HCT116 (cell line): Measurements from ENCODE around the gene ROBO1. TPM values are rescaled to one million over a fixed set of nuclear protein-coding genes. Genes with fewer than 3 reads are reported as not detected.

Experiments used
- ATAC-seq: fragments of 200-7000 bp; cut with Tn5 transposase; 2 replicates; pipeline ENCODE4 v1.9.1; 2020; ENCODE audit warnings: mild to moderate bottlenecking, moderate library complexity
- BruUV-seq: library from RNA; stranded (reverse); fragments of 400-500 nt; replicated peaks from 2 replicates; lab custom pipeline; 2021; lab: Mats Ljungman, UMichigan
- CTCF ChIA-PET: fragments of 300-600 bp; sonication (Branson Sonifier 250); formaldehyde crosslinking; loops from one replicate; lab custom pipeline; 2021; ENCODE audit warnings: antibody characterized with exemption; lab: Charles Lee
- POLR2A ChIA-PET: fragments of 300-600, 350-600 bp; sonication (Branson Sonifier 250); formaldehyde crosslinking; loops from one replicate; lab custom pipeline; 2021; ENCODE audit warnings: antibody characterized with exemption; lab: Charles Lee
- RAD21 ChIA-PET, 2 experiments: fragments of 300-600 bp; sonication (Branson Sonifier 250); formaldehyde crosslinking; loops; one replicate each; lab custom pipeline; 2023; ENCODE audit warnings: low total read pairs in 2 of 2; ENCODE audit not compliant: uncharacterized antibody in 2 of 2, unreplicated experiment in 2 of 2, low non-redundant PET in 1 of 2; lab: Charles Lee
- DNase-seq: peaks from one replicate; pipeline ENCODE4 v3.0.0-alpha.2; 2010; ENCODE audit warnings: low read depth, low spot score
- H2AFZ ChIP-seq: fragments of 200-600 bp; shearing (Covaris generic), sonication (generic); 2 replicates; pipeline ENCODE4 v1.6.1; 2017; ENCODE audit warnings: low read depth, mixed run types, mixed read lengths, antibody characterized with exemption, low read length; ENCODE audit not compliant: poor library complexity, severe bottlenecking
- H3K27ac ChIP-seq: 2 replicates; pipeline ENCODE4 v1.5.1; 2012; ENCODE audit warnings: low read depth, low read length
- H3K27me3 ChIP-seq: fragments of 200-600 bp; sonication (generic); 2 replicates; pipeline ENCODE4 v1.6.1; 2016; ENCODE audit warnings: mixed run types, low read length, mixed read lengths; ENCODE audit not compliant: insufficient read depth
- H3K36me3 ChIP-seq, 2 experiments: fragments of 200-500 bp in 1 of 2; fragments of 200-600 bp in 1 of 2; sonication (Bioruptor generic) in 1 of 2; sonication (generic) in 1 of 2; 2 replicates each; pipeline versions ENCODE4 v1.5.1 to v1.6.1; 2014 to 2016; ENCODE audit warnings: low read length in 2 of 2, inconsistent platforms in 1 of 2, mixed read lengths in 1 of 2, mixed run types in 1 of 2; ENCODE audit not compliant: insufficient read depth in 2 of 2, control insufficient read depth in 1 of 2
- H3K4me1 ChIP-seq, 2 experiments: fragments of 200-600 bp in 1 of 2; sonication (generic) in 1 of 2; 2 replicates each; pipeline versions ENCODE4 v1.5.1 to v1.6.1; 2012 to 2017; ENCODE audit warnings: low read length in 2 of 2, inconsistent platforms in 1 of 2, mild to moderate bottlenecking in 1 of 2, mixed read lengths in 1 of 2, mixed run types in 1 of 2, moderate library complexity in 1 of 2; ENCODE audit not compliant: insufficient read depth in 2 of 2, control insufficient read depth in 1 of 2
- H3K4me2 ChIP-seq: fragments of 200-600 bp; sonication (generic); 2 replicates; pipeline ENCODE4 v1.6.1; 2017; ENCODE audit warnings: mixed run types, low read length, mixed read lengths
- H3K4me3 ChIP-seq, 2 experiments: fragments of 200-600 bp in 1 of 2; sonication (generic) in 1 of 2; replicated peaks in 1 of 2; 2 replicates each; pipeline ENCODE4 v1.5.1; 2011 to 2016; ENCODE audit warnings: low read length in 2 of 2, control low read depth in 1 of 2, low read depth in 1 of 2, mild to moderate bottlenecking in 1 of 2, mixed read lengths in 1 of 2, mixed run types in 1 of 2
- H3K79me2 ChIP-seq: fragments of 200-600 bp; sonication (generic); 2 replicates; pipeline ENCODE4 v1.6.1; 2017; ENCODE audit warnings: mild to moderate bottlenecking, mixed run types, low read length, moderate library complexity, mixed read lengths; ENCODE audit not compliant: insufficient read depth
- H3K9ac ChIP-seq: fragments of 200-600 bp; sonication (generic); 2 replicates; pipeline ENCODE4 v1.6.1; 2016; ENCODE audit warnings: low read length, mixed read lengths
- H3K9me2 ChIP-seq: fragments of 200-600 bp; sonication (generic), shearing (Covaris generic); 2 replicates; pipeline ENCODE4 v1.6.1; 2017; ENCODE audit warnings: mixed run types, mild to moderate bottlenecking, moderate library complexity; ENCODE audit not compliant: insufficient read depth
- H3K9me3 ChIP-seq, 2 experiments: fragments of 200-500 bp in 1 of 2; fragments of 200-600 bp in 1 of 2; sonication (Bioruptor generic) in 1 of 2; sonication (generic) in 1 of 2; 2 replicates each; pipeline ENCODE4 v1.6.1; 2014 to 2017; ENCODE audit warnings: low read length in 2 of 2, mixed read lengths in 2 of 2, inconsistent platforms in 1 of 2, low read depth in 1 of 2, mild to moderate bottlenecking in 1 of 2, mixed run types in 1 of 2, moderate library complexity in 1 of 2; ENCODE audit not compliant: control insufficient read depth in 1 of 2, insufficient read depth in 1 of 2
- H4K20me1 ChIP-seq: fragments of 200-600 bp; sonication (generic), shearing (Covaris generic); 2 replicates; pipeline ENCODE4 v1.6.1; 2017; ENCODE audit warnings: mixed run types, mild to moderate bottlenecking, moderate library complexity; ENCODE audit not compliant: insufficient read depth
- CEBPB ChIP-seq: IDR thresholded peaks from 2 replicates; pipeline ENCODE4 v1.6.1; 2012; ENCODE audit warnings: low read depth
- ELF1 ChIP-seq: IDR thresholded peaks from 2 replicates; pipeline ENCODE4 v1.6.1; 2012; ENCODE audit warnings: low read depth, borderline replicate concordance
- EZH2 ChIP-seq: fragments of 200-600 bp; sonication (generic); IDR thresholded peaks from 2 replicates; pipeline ENCODE4 v1.6.1; 2017; ENCODE audit warnings: antibody characterized with exemption, mixed run types
- EZH2phosphoT487 ChIP-seq: fragments of 200-600 bp; IDR thresholded peaks from 2 replicates; pipeline ENCODE4 v1.6.1; 2018; ENCODE audit warnings: antibody characterized with exemption, borderline replicate concordance
- FOSL1 ChIP-seq: IDR thresholded peaks from 2 replicates; pipeline ENCODE4 v1.6.1; 2012; ENCODE audit warnings: low read depth
- REST ChIP-seq: IDR thresholded peaks from 2 replicates; pipeline ENCODE4 v1.6.1; 2012; ENCODE audit warnings: low read depth
- SIN3A ChIP-seq: IDR thresholded peaks from 2 replicates; pipeline ENCODE4 v1.6.1; 2012; ENCODE audit warnings: low read depth
- SP1 ChIP-seq: IDR thresholded peaks from 2 replicates; pipeline ENCODE4 v1.6.1; 2012; ENCODE audit warnings: low read depth
- ZFX ChIP-seq: fragments of 450-650 bp; IDR thresholded peaks from 2 replicates; pipeline ENCODE4 v1.6.1; 2017
- intact Hi-C: fragments of 100-400 bp; cut with micrococcal nuclease; formaldehyde crosslinking; loops from 2 replicates; pipeline ENCODE4 v1.10.0; 2022
- total RNA-seq: library from RNA; stranded (reverse); gene quantifications from one replicate; pipeline ENCODE4 v1.2.1, GENCODE V29; 2021; ENCODE audit not compliant: unreplicated experiment
- TF ChIP-seq, protein P1 (sequence below): IDR thresholded peaks from 2 replicates; pipeline ENCODE4 v1.6.1; 2012

Gene ROBO1
- total RNA-seq, 1 experiment from 2014 or later: 0.27 TPM

GRCh38 chr3:78992400-78992799 is 775.4 kb downstream of the ROBO1 start:
- Histone ChIP-seq H3K4me1 (no peaks in the 10 kb centered on the region), H2AFZ (no peak overlapping the region), H4K20me1 (no peaks in the 10 kb centered on the region), H3K27ac (no peak overlapping the region), H3K36me3 (no peaks in the 10 kb centered on the region), H3K9me2 (no peaks in the 10 kb centered on the region)
- ChIA-PET POLR2A (no interaction called here), RAD21 (no interaction called here)
- BruUV-seq: no TSS peak
- DNase-seq: no peak
- TF ChIP-seq ZFX (no peak), SP1 (no peak)
- TF ChIP-seq, all 23 proteins: peak for 0
- intact Hi-C loops: no loop called here
- H3K9me3 ChIP-seq: peaks cover 8 to 15% of the 10 kb centered on the region in 2 experiments; a peak in 2 of 4 replicates
- H3K27me3 ChIP-seq: no peaks in the 10 kb centered on the region
- no peak overlapping the region for H3K4me2 ChIP-seq
- CTCF ChIA-PET: no interaction called here
- H3K79me2 ChIP-seq: no peaks in the 10 kb centered on the region
- ATAC-seq: no peak
- no peak overlapping the region for H3K9ac ChIP-seq
- no peak overlapping the region for H3K4me3 ChIP-seq

DNA sequence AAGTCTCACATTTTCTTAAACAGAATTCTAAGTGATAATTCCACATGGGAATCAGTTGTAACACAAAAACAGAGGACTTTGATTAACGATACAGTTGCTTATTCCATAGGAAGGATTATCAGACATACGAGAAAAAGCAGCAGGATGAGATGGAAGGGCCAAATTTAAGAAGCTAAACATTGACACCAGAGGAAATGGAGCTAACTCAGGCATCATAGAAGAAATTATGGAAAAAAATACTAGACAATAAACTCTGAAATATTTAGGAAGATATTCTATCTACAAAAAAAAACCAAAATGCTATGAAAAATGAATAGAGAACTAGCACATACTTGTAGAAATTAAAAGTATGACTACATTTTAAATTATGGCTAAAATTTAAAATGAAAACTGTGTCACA is 776.1 kb downstream of the ROBO1 start:
- no peaks in the 10 kb centered on the region for H4K20me1 ChIP-seq
- no TSS peak for BruUV-seq
- H3K4me1 ChIP-seq: no peaks in the 10 kb centered on the region
- no peak overlapping the region for H3K27ac ChIP-seq
- H3K79me2 ChIP-seq: no peaks in the 10 kb centered on the region
- CTCF ChIA-PET: no interaction called here
- peaks cover 3 to 12% of the 10 kb centered on the region in 2 experiments; a peak in 2 of 4 replicates for H3K9me3 ChIP-seq
- no peak overlapping the region for H2AFZ ChIP-seq
- H3K4me3 ChIP-seq: no peak overlapping the region
- ATAC-seq (no peak), DNase-seq (no peak)
- POLR2A ChIA-PET: no interaction called here
- no peaks in the 10 kb centered on the region for H3K9me2 ChIP-seq
- H3K36me3 ChIP-seq: no peaks in the 10 kb centered on the region
- intact Hi-C loops: no loop called here
- H3K27me3 ChIP-seq: no peaks in the 10 kb centered on the region
- TF ChIP-seq ELF1 (no peak), SIN3A (no peak)
- no peak overlapping the region for H3K4me2 ChIP-seq
- no peak overlapping the region for H3K9ac ChIP-seq
- RAD21 ChIA-PET: no interaction called here

GRCh38 chr3:78990156-78990555 is 777.6 kb downstream of the ROBO1 start:
- ATAC-seq: no peak
- H3K4me1 ChIP-seq: no peaks in the 10 kb centered on the region
- no TSS peak for BruUV-seq
- ChIA-PET POLR2A (no interaction called here), CTCF (no interaction called here), RAD21 (no interaction called here)
- H3K4me3 ChIP-seq: no peak overlapping the region
- no peak overlapping the region for H3K9ac ChIP-seq
- no peaks in the 10 kb centered on the region for H4K20me1 ChIP-seq
- H3K27me3 ChIP-seq: no peaks in the 10 kb centered on the region
- H3K9me3 ChIP-seq: peaks cover 0 to 12% of the 10 kb centered on the region in 2 experiments; a peak in 2 of 4 replicates
- intact Hi-C loops: no loop called here
- no peak overlapping the region for H2AFZ ChIP-seq
- no peaks in the 10 kb centered on the region for H3K9me2 ChIP-seq
- no peak overlapping the region for H3K27ac ChIP-seq
- no peak for DNase-seq
- no peaks in the 10 kb centered on the region for H3K79me2 ChIP-seq
- no peaks in the 10 kb centered on the region for H3K36me3 ChIP-seq
- H3K4me2 ChIP-seq: no peak overlapping the region
- TF ChIP-seq EZH2: no peak
- TF ChIP-seq, protein P1, sequence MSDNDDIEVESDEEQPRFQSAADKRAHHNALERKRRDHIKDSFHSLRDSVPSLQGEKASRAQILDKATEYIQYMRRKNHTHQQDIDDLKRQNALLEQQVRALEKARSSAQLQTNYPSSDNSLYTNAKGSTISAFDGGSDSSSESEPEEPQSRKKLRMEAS: no peak
- TF ChIP-seq REST: no peak
- no peak for TF ChIP-seq FOSL1
- no peak for TF ChIP-seq CEBPB
- TF ChIP-seq EZH2phosphoT487: no peak
